Mammary epithelial cell (primary cell): ENCODE data around the gene NDUFA12.

Source experiments
- EZH2 ChIP-seq: IDR thresholded peaks from 2 replicates; pipeline ENCODE4 v1.6.1; 2012; ENCODE audit warnings: low read length, inconsistent platforms, borderline replicate concordance
- TF ChIP-seq, protein P1 (sequence below), 2 donors: IDR thresholded peaks in 1 of 2; conservative IDR thresholded peaks in 1 of 2; 2 replicates each; pipeline ENCODE4 v1.5.1; 2011 to 2012; ENCODE audit warnings: inconsistent platforms in 2 of 2, low read length in 2 of 2, mild to moderate bottlenecking in 2 of 2, control low read depth in 1 of 2, low read depth in 1 of 2; ENCODE audit not compliant: insufficient read depth in 1 of 2; ENCODE audit errors: extremely low read depth in 1 of 2

DNA sequence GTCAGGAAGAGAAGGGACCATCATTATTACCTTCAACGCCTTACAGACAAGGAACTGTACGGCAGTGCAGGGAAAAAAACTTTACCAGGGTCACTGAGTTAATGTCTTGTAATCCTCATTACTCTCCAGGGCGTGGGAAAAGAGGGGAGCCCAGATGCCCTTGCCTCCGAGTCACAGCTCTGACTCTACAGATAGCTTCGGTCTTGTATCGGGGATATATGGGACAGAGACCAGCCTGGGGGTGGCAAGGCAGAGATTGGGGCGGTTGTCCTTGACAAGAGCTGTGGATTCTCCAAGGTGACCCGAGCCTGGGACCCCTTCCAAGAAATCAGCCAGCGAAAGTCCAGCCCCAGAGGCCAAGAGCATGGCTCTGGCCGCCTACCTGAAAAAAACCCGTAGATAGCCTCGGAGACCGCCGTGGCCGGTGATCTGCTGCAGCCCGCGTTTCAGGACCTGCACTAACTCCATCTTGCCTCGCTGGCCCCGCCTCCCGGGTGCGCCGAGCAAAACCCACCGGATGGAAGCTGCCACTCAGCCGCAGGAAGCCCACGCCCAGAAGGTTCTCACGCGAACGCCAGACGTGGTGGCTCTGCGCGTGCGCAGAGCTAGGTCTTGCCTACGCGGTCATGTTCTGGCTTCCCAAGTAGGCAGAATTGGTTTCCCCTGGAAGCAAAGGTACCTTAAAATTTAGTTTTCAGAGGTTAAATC is at the start of gene NDUFA12:
- TF ChIP-seq, protein P1, sequence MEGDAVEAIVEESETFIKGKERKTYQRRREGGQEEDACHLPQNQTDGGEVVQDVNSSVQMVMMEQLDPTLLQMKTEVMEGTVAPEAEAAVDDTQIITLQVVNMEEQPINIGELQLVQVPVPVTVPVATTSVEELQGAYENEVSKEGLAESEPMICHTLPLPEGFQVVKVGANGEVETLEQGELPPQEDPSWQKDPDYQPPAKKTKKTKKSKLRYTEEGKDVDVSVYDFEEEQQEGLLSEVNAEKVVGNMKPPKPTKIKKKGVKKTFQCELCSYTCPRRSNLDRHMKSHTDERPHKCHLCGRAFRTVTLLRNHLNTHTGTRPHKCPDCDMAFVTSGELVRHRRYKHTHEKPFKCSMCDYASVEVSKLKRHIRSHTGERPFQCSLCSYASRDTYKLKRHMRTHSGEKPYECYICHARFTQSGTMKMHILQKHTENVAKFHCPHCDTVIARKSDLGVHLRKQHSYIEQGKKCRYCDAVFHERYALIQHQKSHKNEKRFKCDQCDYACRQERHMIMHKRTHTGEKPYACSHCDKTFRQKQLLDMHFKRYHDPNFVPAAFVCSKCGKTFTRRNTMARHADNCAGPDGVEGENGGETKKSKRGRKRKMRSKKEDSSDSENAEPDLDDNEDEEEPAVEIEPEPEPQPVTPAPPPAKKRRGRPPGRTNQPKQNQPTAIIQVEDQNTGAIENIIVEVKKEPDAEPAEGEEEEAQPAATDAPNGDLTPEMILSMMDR (conservative IDR thresholded peaks at IDR 0.05 in 1 of 2, IDR thresholded peaks at IDR 0.05 in 1 of 2; ENCODE audit: extremely low read depth in 1 of 2, insufficient read depth in 1 of 2, low read depth in 1 of 2, low read length in 2 of 2) = no peak
- TF ChIP-seq EZH2 = no peak
